Epithelial cell of esophagus (primary cell): ENCODE results near the gene ADAMTS10.
"Not testable (repeated sequence)": the region's sequence is repeated elsewhere in the genome, so short reads cannot be mapped to it uniquely, and the experiment has no call there.

Experiments
- DNase-seq: peaks from one replicate; pipeline ENCODE4 v3.0.0; 2010; ENCODE audit warnings: low read depth
- H3K4me3 ChIP-seq: 2 replicates; pipeline ENCODE4 v1.5.1; 2011; ENCODE audit warnings: mild to moderate bottlenecking, low read length, control low read depth
- TF ChIP-seq, protein P1 (sequence below): IDR thresholded peaks from 2 replicates; pipeline ENCODE4 v1.5.1; 2011; ENCODE audit warnings: low read depth, mild to moderate bottlenecking, low read length, control low read depth, inconsistent platforms; ENCODE audit not compliant: insufficient read depth; ENCODE audit errors: missing control alignments

ADAMTS10 gene

DNA sequence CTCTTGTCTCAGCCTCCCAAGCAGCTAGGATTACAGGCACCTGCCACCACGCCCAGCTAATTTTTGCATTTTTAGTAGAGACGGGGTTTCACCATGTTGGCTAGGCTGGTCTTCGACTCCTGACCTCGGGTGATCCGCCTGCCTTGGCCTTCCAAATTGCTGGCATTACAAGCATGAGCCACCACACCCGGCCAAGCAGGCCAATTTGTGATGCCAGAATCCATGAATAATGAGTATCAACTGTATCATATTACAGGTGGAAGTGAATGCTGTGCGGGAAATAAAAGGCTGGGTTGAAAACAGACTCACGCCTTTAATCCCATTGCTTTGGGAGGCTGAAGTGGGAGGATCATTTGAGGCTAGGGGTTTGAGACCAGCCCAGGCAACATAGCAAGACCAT is 16.3 kb upstream of the ADAMTS10 start:
- no peak overlapping the region for H3K4me3 ChIP-seq
- TF ChIP-seq, protein P1, sequence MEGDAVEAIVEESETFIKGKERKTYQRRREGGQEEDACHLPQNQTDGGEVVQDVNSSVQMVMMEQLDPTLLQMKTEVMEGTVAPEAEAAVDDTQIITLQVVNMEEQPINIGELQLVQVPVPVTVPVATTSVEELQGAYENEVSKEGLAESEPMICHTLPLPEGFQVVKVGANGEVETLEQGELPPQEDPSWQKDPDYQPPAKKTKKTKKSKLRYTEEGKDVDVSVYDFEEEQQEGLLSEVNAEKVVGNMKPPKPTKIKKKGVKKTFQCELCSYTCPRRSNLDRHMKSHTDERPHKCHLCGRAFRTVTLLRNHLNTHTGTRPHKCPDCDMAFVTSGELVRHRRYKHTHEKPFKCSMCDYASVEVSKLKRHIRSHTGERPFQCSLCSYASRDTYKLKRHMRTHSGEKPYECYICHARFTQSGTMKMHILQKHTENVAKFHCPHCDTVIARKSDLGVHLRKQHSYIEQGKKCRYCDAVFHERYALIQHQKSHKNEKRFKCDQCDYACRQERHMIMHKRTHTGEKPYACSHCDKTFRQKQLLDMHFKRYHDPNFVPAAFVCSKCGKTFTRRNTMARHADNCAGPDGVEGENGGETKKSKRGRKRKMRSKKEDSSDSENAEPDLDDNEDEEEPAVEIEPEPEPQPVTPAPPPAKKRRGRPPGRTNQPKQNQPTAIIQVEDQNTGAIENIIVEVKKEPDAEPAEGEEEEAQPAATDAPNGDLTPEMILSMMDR: no peak
- no peak for DNase-seq

DNA sequence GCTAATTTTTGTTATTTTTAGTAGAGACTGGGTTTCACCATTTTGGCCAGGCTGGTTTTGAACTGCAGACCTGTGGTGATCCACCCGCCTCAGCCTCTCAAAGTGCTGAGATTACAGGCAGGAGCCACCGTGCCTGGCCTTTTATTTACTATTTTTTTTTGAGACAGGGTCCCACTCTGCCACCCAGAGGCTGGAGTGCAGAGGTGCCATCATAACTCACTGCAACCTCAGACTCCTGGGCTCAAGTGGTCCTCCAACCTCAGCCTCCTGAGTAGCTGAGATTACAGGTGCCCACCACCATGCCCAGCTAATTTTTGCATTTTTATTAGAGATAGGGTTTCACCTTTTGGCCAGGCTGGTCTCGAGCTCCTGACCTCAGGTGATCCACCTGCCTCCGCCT is 12.4 kb upstream of the ADAMTS10 start:
- DNase-seq, H3K4me3 ChIP-seq: not testable (repeated sequence)

DNA sequence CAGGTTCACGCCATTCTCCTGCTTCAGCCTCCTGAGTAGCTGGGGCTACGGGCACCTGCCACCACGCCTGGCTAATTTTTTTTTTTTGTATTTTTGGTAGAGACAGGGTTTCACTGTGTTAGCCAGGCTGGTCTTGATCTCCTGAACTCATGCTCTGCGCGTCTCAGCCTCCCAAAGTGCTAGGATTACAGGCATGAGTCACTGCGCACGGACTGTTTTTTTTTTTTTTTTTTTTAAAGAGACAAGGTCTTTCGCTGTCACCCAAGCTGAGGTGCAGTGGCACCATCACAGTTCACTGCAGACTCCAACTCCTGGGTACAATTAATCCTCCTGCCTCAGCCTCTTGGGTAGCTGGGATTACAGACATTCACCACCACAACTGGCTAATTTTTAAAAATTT is 8.2 kb upstream of the ADAMTS10 start:
- DNase-seq: no peak
- no peak overlapping the region for H3K4me3 ChIP-seq
- TF ChIP-seq, protein P1: no peak

DNA sequence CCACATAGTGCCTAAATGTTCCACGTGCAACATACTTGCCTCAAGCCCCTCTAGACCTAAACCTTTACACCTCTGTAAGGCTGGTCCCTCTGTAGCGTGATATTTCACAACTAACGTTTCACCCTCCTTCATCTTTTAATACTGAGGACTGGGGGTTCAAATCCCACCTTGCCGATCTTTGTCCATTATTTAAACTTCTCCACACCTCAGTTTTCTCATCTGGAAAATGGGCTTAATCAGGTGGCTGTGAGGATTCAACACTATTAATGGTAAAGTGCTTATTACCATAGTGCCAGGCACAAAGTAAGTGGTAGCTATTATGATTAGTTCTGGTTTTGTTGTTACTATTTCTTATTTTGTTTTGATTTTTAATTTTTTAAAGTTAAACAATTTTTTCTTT is 7.5 kb upstream of the ADAMTS10 start:
- TF ChIP-seq, protein P1: no peak
- DNase-seq: no peak

DNA sequence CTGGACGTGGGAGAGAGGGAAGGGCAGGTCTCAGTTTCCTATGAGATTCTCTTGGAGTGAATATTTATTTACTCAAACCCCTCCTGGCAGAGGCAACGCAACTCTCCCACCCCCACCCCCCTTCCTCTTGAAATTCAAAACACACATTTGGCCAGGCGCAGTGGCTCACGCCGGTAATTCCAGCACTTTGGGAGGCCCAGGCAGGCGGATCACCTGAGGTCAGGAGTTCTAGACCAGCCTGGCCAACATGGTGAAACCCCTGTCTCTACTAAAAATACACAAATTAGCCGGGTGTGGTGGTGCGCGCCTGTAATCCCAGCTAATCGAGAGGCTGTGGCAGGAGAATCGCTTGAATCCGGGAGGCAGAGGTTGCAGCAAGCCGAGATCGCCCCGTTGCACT is 6.8 kb upstream of the ADAMTS10 start:
- H3K4me3 ChIP-seq, DNase-seq: not testable (repeated sequence)

More for the DNA sequence above, 7.5 kb upstream of the ADAMTS10 start:
- no peak overlapping the region for H3K4me3 ChIP-seq

DNA sequence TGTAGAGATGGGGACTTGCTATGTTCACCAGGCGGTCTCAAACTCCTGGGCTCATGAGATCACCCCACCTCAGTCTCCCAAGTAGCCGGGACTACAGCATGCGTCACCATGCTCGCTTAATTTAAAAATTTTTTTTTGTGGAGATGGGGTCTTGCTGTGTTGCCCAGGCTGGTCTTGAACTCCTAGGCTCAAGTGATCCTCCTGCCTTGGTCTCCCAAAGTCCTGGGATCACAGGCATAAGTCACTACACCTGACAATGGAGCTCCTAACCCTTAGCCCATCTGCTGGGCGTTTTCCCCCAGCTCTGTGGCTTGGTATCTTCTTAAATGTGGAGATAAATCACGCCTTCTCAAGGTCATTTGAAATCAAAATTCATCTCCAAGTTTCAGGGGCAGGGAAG is 6.3 kb upstream of the ADAMTS10 start:
- no peak for DNase-seq
- TF ChIP-seq, protein P1: no peak
- H3K4me3 ChIP-seq: no peak overlapping the region

DNA sequence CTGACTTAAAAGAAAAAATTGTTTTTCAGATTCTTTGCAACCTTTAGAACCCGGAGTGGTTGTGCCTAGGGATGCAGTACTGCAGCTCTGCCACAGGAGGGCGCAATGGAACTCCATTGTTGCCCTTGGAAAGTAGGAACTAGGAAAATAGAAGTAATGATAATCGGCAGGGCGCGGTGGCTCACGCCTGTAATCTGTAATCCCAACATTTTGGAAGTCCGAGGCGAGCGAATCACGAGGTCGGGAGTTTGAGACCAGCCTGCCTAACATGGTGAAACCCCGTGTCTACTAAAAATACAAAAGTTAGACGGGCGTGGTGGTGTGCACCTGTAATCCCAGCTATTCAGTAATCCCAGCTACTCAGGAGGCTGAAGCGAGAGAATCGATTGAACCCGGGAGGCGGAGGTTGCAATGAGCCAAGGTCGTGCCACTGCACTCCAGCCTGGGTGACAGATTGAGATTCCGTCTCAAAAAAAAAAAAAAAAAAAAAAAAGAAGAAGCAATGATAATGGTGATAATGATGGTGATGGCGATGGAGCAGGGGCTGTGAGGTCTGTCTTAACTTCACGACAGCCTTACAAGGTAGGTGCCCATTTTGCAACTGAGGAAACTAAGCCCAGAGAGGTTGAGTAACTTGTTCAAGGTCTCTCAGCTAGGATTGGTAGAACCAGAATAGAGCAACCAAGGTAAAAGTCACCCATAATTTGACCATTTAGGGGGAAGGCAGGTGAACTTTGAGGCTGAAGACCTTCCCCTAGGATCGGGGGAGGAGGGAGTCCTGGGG is 5.5 kb upstream of the ADAMTS10 start:
- no peak for DNase-seq
- no peak overlapping the region for H3K4me3 ChIP-seq
- TF ChIP-seq, protein P1: peak; percentile 55

DNA sequence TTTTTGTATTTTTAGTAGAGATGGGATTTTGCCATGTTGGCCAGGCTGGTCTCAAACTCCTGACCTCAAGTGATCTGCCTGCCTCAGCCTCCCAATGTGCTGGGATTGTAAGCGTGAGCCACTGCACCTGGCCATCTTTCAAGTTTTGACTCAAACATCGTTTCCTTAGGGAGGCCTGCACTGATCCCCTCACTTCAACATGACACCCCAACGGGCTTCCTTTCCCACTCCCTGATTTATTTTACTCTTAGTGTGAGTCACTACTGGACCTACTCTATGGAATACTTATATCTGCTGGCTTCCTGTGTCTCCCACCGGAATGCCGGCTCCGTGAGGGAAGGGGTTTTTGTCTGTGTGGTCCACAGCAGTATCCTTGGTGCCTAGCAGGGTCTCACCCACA is 4.5 kb upstream of the ADAMTS10 start:
- DNase-seq: no peak
- TF ChIP-seq, protein P1: no peak
- no peak overlapping the region for H3K4me3 ChIP-seq
